ENCODE measurements around the gene NXNL2. TPM values are rescaled to one million over a fixed set of nuclear protein-coding genes. Genes with fewer than 3 reads are reported as not detected.

Gene NXNL2
- 2.1 and 2.2 TPM in 2 replicates for total RNA-seq

DNA sequence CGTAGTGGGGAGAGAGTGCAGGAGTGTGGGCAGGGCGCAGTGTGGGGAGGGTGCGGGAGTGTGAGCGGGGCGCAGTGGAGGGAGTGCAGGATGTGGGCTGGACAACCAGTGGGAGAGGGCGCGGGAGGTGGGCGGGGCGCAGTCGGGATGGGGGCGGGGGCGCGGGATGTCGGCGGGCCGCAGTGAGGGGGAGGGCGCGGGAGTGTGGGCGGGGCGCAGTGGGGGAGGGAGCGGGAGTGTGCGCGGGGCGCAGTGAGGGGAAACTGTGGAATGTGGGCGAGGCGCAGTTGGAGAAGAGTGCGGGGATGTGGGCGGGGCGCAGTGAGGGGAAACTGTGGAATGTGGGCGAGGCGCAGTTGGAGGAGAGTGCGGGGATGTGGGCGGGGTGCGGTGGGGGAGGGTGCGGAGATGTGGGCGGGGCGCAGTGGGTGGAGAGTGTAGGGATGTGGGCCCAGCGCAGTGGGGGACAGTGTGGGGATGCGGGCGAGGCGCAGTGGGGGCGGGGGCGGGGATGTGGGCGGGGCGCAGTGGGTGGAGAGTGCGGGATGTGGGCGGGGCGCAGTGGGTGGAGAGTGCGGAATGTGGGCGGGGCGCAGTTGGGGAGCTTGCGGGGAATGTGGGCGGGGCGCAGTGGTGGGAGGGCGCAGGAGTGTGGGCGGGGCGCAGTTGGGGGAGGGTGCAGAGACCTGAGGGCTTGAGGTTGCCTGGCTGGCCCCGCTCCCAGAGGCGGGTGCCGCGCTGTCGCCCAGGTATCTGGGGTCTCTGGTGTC is at the start of gene NXNL2:
TSS of gene NXNL2 (plus strand) at position 723 of the 770 bp plus-strand sequence. CDS start 257 bp downstream, outside the sequence.

Other genes with a start within 250 kb of the NXNL2 start
- 112 and 122 TPM in 2 replicates for gene SPIN1, start 146.7 kb upstream of the NXNL2 start, total RNA-seq